HCT116 (cell line): ENCODE measurements around the gene SHROOM1.

Source experiments
- CEBPB ChIP-seq: IDR thresholded peaks from 2 replicates; pipeline ENCODE4 v1.6.1; 2012; ENCODE audit warnings: low read depth
- EZH2phosphoT487 ChIP-seq: fragments of 200-600 bp; IDR thresholded peaks from 2 replicates; pipeline ENCODE4 v1.6.1; 2018; ENCODE audit warnings: antibody characterized with exemption, borderline replicate concordance
- POLR2A ChIP-seq: IDR thresholded peaks from 2 replicates; pipeline ENCODE4 v1.7.0; 2011; ENCODE audit warnings: borderline replicate concordance; ENCODE audit not compliant: insufficient read depth, insufficient read length; ENCODE audit errors: extremely low read depth
- POLR2AphosphoS5 ChIP-seq: IDR thresholded peaks from 2 replicates; pipeline ENCODE4 v1.6.1; 2011; ENCODE audit warnings: mild to moderate bottlenecking, low read depth, low read length, moderate library complexity
- SRF ChIP-seq: IDR thresholded peaks from 2 replicates; pipeline ENCODE4 v1.6.1; 2012; ENCODE audit warnings: low read depth
- TCF7L2 ChIP-seq: IDR thresholded peaks from 2 replicates; pipeline ENCODE4 v1.7.0; 2011; ENCODE audit warnings: borderline replicate concordance, inconsistent platforms; ENCODE audit not compliant: insufficient read depth, insufficient read length; ENCODE audit errors: extremely low read depth
- YY1 ChIP-seq: IDR thresholded peaks from 2 replicates; pipeline ENCODE4 v1.6.1; 2011; ENCODE audit warnings: low read length, low read depth, moderate library complexity, mild to moderate bottlenecking; ENCODE audit not compliant: insufficient replicate concordance; ENCODE audit errors: extremely low read depth
- ZNF274 ChIP-seq: fragments of 200-500 bp; sonication (Bioruptor generic); IDR thresholded peaks from 2 replicates; pipeline ENCODE4 v1.6.1; 2014; ENCODE audit warnings: mild to moderate bottlenecking, low read depth, low read length, inconsistent platforms
- TF ChIP-seq, protein P1 (sequence below), 3 experiments: fragments of 200-600 bp in 1 of 3; sonication (generic) in 1 of 3; IDR thresholded peaks in 2 of 3; conservative IDR thresholded peaks in 1 of 3; 2 replicates each; pipeline ENCODE4 v1.5.1; 2012 to 2017; ENCODE audit warnings: low read depth in 2 of 3, low read length in 2 of 3, antibody characterized with exemption in 1 of 3, borderline replicate concordance in 1 of 3, control low read depth in 1 of 3, mild to moderate bottlenecking in 1 of 3, mixed read lengths in 1 of 3, mixed run types in 1 of 3, moderate library complexity in 1 of 3; ENCODE audit not compliant: insufficient read depth in 1 of 3
- TF ChIP-seq, protein P2 (sequence below): IDR thresholded peaks from 2 replicates; pipeline ENCODE4 v1.6.1; 2012

DNA sequence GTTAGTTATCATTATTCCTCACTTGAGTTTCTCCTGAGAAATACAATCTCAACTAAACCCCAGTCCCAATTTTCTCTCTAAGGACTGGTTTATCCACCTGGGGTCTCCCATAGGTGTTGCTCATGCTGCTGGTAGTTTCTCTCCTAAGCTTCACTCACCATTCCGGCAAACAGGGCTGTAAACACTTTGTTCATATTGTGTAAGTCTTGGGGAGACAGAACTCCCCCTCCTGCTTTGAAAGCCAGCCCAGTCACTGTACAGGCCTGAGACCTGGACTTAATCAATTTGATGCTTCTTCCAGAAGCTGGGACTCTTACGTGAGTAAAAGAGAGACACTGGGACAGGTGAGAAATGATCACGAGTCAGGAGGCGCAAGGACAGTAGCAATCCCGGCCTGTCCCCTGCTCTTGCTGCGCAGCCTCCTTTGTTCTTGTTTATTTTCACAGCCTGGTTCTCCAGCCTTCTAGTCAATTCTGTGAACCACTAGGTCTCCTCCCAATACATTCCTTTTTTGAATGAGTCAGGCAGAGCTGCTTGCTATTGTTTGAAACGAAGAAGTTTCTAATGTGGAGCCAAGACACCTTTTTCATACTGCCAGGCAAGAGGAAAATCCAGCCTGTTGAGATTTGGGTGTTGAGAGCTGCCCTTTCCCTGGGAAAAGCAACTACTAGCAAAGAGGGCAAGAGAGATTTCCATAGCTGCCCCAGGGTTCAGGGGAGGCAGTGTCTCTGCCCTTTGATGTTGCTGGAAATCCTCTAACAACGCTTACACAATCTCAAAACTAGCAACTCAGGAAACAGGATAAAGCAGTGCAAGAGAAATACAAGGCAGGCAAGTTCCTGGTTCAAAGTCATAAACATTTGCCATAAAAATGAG, 9.2 kb upstream of the SHROOM1 start:
- no peak for TF ChIP-seq EZH2phosphoT487
- TF ChIP-seq CEBPB: no peak
- no peak for TF ChIP-seq POLR2A
- no peak for TF ChIP-seq YY1
- TF ChIP-seq, protein P1, sequence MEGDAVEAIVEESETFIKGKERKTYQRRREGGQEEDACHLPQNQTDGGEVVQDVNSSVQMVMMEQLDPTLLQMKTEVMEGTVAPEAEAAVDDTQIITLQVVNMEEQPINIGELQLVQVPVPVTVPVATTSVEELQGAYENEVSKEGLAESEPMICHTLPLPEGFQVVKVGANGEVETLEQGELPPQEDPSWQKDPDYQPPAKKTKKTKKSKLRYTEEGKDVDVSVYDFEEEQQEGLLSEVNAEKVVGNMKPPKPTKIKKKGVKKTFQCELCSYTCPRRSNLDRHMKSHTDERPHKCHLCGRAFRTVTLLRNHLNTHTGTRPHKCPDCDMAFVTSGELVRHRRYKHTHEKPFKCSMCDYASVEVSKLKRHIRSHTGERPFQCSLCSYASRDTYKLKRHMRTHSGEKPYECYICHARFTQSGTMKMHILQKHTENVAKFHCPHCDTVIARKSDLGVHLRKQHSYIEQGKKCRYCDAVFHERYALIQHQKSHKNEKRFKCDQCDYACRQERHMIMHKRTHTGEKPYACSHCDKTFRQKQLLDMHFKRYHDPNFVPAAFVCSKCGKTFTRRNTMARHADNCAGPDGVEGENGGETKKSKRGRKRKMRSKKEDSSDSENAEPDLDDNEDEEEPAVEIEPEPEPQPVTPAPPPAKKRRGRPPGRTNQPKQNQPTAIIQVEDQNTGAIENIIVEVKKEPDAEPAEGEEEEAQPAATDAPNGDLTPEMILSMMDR (IDR thresholded peaks at IDR 0.05 in 2 of 3, conservative IDR thresholded peaks at IDR 0.05 in 1 of 3; ENCODE audit: borderline replicate concordance in 1 of 3, insufficient read depth in 1 of 3, low read depth in 2 of 3, low read length in 2 of 3): no peak
- TF ChIP-seq POLR2AphosphoS5: no peak
- TF ChIP-seq, protein P2, sequence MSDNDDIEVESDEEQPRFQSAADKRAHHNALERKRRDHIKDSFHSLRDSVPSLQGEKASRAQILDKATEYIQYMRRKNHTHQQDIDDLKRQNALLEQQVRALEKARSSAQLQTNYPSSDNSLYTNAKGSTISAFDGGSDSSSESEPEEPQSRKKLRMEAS: no peak
- TF ChIP-seq TCF7L2: no peak
- no peak for TF ChIP-seq SRF
- TF ChIP-seq ZNF274: no peak
